HepG2 (cell line): ENCODE measurements around the gene BRAP. TPM values are rescaled to one million over a fixed set of nuclear protein-coding genes. Genes with fewer than 3 reads are reported as not detected.
A peak's percentile ranks its signal among the peaks of the same experiment; 100 is the strongest.

ENCODE experiments used
- AHR ChIP-seq: IDR thresholded peaks from 2 replicates; pipeline ENCODE4 v1.6.1; 2018; ENCODE audit warnings: missing genetic modification reagents, missing compliant biosample characterization
- CHCHD3 ChIP-seq: sonication (generic); formaldehyde crosslinking; IDR thresholded peaks from 2 replicates; pipeline ENCODE4 v1.8.0; 2022; ENCODE audit warnings: mild to moderate bottlenecking, missing genetic modification reagents, moderate library complexity
- ELF1 ChIP-seq: sonication (generic); formaldehyde crosslinking; IDR thresholded peaks from 2 replicates; pipeline ENCODE4 v1.4.0; 2020; ENCODE audit warnings: missing genetic modification reagents
- ELF3 ChIP-seq: IDR thresholded peaks from 2 replicates; pipeline ENCODE4 v1.6.1; 2016; ENCODE audit warnings: missing genetic modification reagents, missing compliant biosample characterization
- GABPB1 ChIP-seq: IDR thresholded peaks from 2 replicates; pipeline ENCODE4 v1.6.1; 2016; ENCODE audit warnings: mild to moderate bottlenecking, missing genetic modification reagents, moderate library complexity, missing compliant biosample characterization
- JDP2 ChIP-seq: sonication (generic); formaldehyde crosslinking; IDR thresholded peaks from 2 replicates; pipeline ENCODE4 v1.8.1; 2022; ENCODE audit warnings: missing genetic modification reagents, borderline replicate concordance
- KDM5B ChIP-seq: sonication (generic); formaldehyde crosslinking; IDR thresholded peaks from 2 replicates; pipeline ENCODE4 v1.4.0; 2020; ENCODE audit warnings: missing genetic modification reagents, mild to moderate bottlenecking, borderline replicate concordance
- NRL ChIP-seq: sonication (generic); formaldehyde crosslinking; IDR thresholded peaks from 2 replicates; pipeline ENCODE4 v1.5.0; 2020; ENCODE audit warnings: missing genetic modification reagents, mild to moderate bottlenecking, moderate library complexity, borderline replicate concordance
- POLR2AphosphoS2 ChIP-seq: IDR thresholded peaks from 2 replicates; pipeline ENCODE4 v1.6.1; 2011; ENCODE audit warnings: low read depth, low read length, improper control_type of control experiment
- PPARG ChIP-seq: conservative IDR thresholded peaks from 2 replicates; pipeline ENCODE4 v1.6.1; 2016; ENCODE audit warnings: missing biosample characterization, missing genetic modification reagents
- RFX3 ChIP-seq: IDR thresholded peaks from 2 replicates; pipeline ENCODE4 v1.6.1; 2016; ENCODE audit warnings: missing biosample characterization, missing genetic modification reagents
- RFX5 ChIP-seq: IDR thresholded peaks from 2 replicates; pipeline ENCODE4 v1.6.1; 2011; ENCODE audit warnings: low read depth, low read length, improper control_type of control experiment
- RFXANK ChIP-seq: IDR thresholded peaks from 2 replicates; pipeline ENCODE4 v1.6.1; 2016
- SCMH1 ChIP-seq: sonication (generic); formaldehyde crosslinking; IDR thresholded peaks from 2 replicates; pipeline ENCODE4 v1.9.0; 2021; ENCODE audit warnings: missing genetic modification reagents, mild to moderate bottlenecking, borderline replicate concordance
- ZKSCAN8 ChIP-seq: IDR thresholded peaks from 2 replicates; pipeline ENCODE4 v1.6.1; 2016; ENCODE audit warnings: borderline replicate concordance, missing genetic modification reagents, missing compliant biosample characterization
- ZNF180 ChIP-seq: sonication (generic); formaldehyde crosslinking; IDR thresholded peaks from 2 replicates; pipeline ENCODE4 v1.4.0; 2020; ENCODE audit warnings: low read depth, missing genetic modification reagents, borderline replicate concordance
- ZNF326 ChIP-seq: sonication (generic); formaldehyde crosslinking; IDR thresholded peaks from 2 replicates; pipeline ENCODE4 v1.4.0; 2020; ENCODE audit warnings: missing genetic modification reagents, borderline replicate concordance
- ZNF446 ChIP-seq: sonication (generic); formaldehyde crosslinking; IDR thresholded peaks from 2 replicates; pipeline ENCODE4 v1.5.0; 2020; ENCODE audit warnings: mild to moderate bottlenecking, missing genetic modification reagents
- ZNF761 ChIP-seq: sonication (generic); formaldehyde crosslinking; conservative IDR thresholded peaks from 2 replicates; pipeline ENCODE4 v1.4.0; 2020; ENCODE audit warnings: mild to moderate bottlenecking, missing genetic modification reagents
- ZNF777 ChIP-seq: sonication (generic); formaldehyde crosslinking; IDR thresholded peaks from 2 replicates; pipeline ENCODE4 v1.4.0; 2020; ENCODE audit warnings: missing genetic modification reagents
- ZNF839 ChIP-seq: sonication (generic); formaldehyde crosslinking; IDR thresholded peaks from 2 replicates; pipeline ENCODE4 v1.4.0; 2020; ENCODE audit warnings: missing genetic modification reagents, mild to moderate bottlenecking, borderline replicate concordance
- ZSCAN25 ChIP-seq: sonication (generic); formaldehyde crosslinking; IDR thresholded peaks from 2 replicates; pipeline ENCODE4 v1.8.0; 2022; ENCODE audit warnings: mild to moderate bottlenecking, missing genetic modification reagents
- polyA plus RNA-seq, 8 experiments: library from polyadenylated mRNA; depleted of rRNA in 3 of 8; stranded (reverse) in 7 of 8; unstranded in 1 of 8; fragments of >200 nt; fragmentation: Illumina TruSeq in 4 of 8; extraction: Trizol in 4 of 8; gene quantifications; 2 replicates each; pipeline versions ENCODE4 v1.2.1 to v1.2.3, GENCODE V29; 2011 to 2016; ENCODE audit warnings: low read depth in 4 of 8, missing spikeins in 1 of 8, mixed read lengths in 1 of 8; ENCODE audit not compliant: insufficient read depth in 1 of 8
- total RNA-seq, 5 experiments: library from RNA; depleted of rRNA; stranded (reverse); fragments of >200 nt; fragmentation: Illumina TruSeq; extraction: Trizol; gene quantifications; 2 replicates each; pipeline ENCODE4 v1.2.3, GENCODE V29; 2016; ENCODE audit warnings: low read depth in 1 of 5
- TF ChIP-seq, protein P1 (sequence below): sonication (generic); formaldehyde crosslinking; IDR thresholded peaks from 2 replicates; pipeline ENCODE4 v1.4.0; 2020; ENCODE audit warnings: mild to moderate bottlenecking, missing genetic modification reagents
- TF ChIP-seq, protein P2 (sequence below): IDR thresholded peaks from 2 replicates; pipeline ENCODE4 v1.6.1; 2016; ENCODE audit warnings: control low read depth
- TF ChIP-seq, protein P3 (sequence below): sonication (generic); formaldehyde crosslinking; IDR thresholded peaks from 2 replicates; pipeline ENCODE4 v1.8.1; 2023; ENCODE audit warnings: missing genetic modification reagents, mild to moderate bottlenecking, borderline replicate concordance
- TF ChIP-seq, protein P4 (sequence below): sonication (generic); formaldehyde crosslinking; IDR thresholded peaks from 2 replicates; pipeline ENCODE4 v1.5.0; 2020; ENCODE audit warnings: mild to moderate bottlenecking, missing genetic modification reagents

The BRAP gene
- total and polyA plus RNA-seq, 2 of the 13 experiments (the other 11 are each of a cell fraction or from before 2014, with no cell fraction given), result 8.1 to 15.4 TPM

DNA sequence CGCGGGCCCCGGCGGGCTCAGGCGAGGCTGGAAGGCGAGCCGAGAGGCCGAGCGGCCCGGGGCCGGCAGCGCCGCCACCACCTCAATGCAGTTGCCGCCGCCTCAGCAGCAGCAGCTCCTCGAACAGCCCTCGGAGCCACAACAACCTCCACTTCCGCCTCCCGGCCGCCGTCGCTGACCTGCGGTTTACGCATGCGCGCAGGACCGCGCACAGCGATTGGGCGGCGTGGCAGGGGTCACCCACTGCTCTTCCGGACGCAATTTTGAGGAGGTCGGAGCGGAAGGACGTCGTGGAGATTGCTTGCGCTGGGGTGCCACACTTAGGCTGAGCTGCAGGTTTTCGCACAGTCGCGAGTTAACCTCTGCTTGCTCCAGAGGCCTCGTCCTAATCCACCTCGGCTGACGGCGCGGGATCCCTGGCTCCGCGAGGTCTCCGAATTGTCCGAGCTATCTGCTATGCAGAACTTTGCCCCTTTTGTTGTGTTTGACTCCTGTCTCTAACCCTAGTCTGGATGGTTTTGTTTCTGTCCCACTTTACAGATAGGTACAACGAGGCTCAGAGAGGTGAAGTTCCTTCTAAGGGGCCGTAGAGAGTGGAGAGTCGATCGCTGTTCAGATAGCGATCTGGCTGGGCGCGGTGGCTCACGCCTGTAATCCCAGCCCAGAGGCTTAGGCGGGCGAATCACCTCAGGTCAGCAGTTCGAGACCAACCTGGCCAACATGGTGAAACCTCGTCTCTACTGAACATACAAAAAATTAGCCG, at the start of gene BRAP, which contains the start of gene ACAD10 (continued):
- TF ChIP-seq, protein P1, sequence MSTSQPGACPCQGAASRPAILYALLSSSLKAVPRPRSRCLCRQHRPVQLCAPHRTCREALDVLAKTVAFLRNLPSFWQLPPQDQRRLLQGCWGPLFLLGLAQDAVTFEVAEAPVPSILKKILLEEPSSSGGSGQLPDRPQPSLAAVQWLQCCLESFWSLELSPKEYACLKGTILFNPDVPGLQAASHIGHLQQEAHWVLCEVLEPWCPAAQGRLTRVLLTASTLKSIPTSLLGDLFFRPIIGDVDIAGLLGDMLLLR (CRISPR knock-in tag), result no peak
- TF ChIP-seq CHCHD3 (CRISPR knock-in tag), result no peak
- TF ChIP-seq ZNF761 (CRISPR knock-in tag), result peak; percentile 70; the same call in 1 of the 2 replicates
- no peak for TF ChIP-seq PPARG (CRISPR knock-in tag)
- no peak for TF ChIP-seq ZNF839 (CRISPR knock-in tag)
- TF ChIP-seq, protein P2, sequence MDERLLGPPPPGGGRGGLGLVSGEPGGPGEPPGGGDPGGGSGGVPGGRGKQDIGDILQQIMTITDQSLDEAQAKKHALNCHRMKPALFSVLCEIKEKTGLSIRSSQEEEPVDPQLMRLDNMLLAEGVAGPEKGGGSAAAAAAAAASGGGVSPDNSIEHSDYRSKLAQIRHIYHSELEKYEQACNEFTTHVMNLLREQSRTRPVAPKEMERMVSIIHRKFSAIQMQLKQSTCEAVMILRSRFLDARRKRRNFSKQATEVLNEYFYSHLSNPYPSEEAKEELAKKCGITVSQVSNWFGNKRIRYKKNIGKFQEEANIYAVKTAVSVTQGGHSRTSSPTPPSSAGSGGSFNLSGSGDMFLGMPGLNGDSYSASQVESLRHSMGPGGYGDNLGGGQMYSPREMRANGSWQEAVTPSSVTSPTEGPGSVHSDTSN, result no peak
- no peak for TF ChIP-seq ZSCAN25
- no peak for TF ChIP-seq RFX5
- TF ChIP-seq ELF3, result peak; percentile 92
- TF ChIP-seq, protein P3, sequence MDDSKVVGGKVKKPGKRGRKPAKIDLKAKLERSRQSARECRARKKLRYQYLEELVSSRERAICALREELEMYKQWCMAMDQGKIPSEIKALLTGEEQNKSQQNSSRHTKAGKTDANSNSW (CRISPR knock-in tag), result peak; percentile 26; the same call in 1 of the 2 replicates
- no peak for TF ChIP-seq POLR2AphosphoS2
- TF ChIP-seq NRL, result peak; percentile 22; the same call in 1 of the 2 replicates
- TF ChIP-seq GABPB1, result peak; percentile 97
- TF ChIP-seq ZKSCAN8 (CRISPR knock-in tag), result peak; percentile 71; the same call in 1 of the 2 replicates
- TF ChIP-seq SCMH1 (CRISPR knock-in tag), result no peak
- no peak for TF ChIP-seq ZNF326 (CRISPR knock-in tag)
- TF ChIP-seq ZNF446 (CRISPR knock-in tag), result peak; percentile 74
- peak; percentile 55; the same call in 1 of the 2 replicates for TF ChIP-seq RFXANK (CRISPR knock-in tag)
- TF ChIP-seq, protein P4, sequence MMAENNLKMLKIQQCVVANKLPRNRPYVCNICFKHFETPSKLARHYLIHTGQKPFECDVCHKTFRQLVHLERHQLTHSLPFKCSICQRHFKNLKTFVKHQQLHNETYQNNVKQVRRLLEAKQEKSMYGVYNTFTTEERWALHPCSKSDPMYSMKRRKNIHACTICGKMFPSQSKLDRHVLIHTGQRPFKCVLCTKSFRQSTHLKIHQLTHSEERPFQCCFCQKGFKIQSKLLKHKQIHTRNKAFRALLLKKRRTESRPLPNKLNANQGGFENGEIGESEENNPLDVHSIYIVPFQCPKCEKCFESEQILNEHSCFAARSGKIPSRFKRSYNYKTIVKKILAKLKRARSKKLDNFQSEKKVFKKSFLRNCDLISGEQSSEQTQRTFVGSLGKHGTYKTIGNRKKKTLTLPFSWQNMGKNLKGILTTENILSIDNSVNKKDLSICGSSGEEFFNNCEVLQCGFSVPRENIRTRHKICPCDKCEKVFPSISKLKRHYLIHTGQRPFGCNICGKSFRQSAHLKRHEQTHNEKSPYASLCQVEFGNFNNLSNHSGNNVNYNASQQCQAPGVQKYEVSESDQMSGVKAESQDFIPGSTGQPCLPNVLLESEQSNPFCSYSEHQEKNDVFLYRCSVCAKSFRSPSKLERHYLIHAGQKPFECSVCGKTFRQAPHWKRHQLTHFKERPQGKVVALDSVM (CRISPR knock-in tag), result no peak; the same call in 1 of the 2 replicates
- TF ChIP-seq ZNF777 (CRISPR knock-in tag), result peak; percentile 56; the same call in 1 of the 2 replicates
- TF ChIP-seq ZNF180 (CRISPR knock-in tag), result no peak
- no peak for TF ChIP-seq KDM5B (CRISPR knock-in tag)
- peak; percentile 63; the same call in 1 of the 2 replicates for TF ChIP-seq AHR (CRISPR knock-in tag)
- peak; percentile 10; the same call in 1 of the 2 replicates for TF ChIP-seq RFX3 (CRISPR knock-in tag)
- no peak for TF ChIP-seq JDP2 (CRISPR knock-in tag)
- TF ChIP-seq ELF1, result peak; percentile 99
